Endothelial cell of umbilical vein (primary cell): ENCODE results near the gene USP35. TPM values are rescaled to one million over a fixed set of nuclear protein-coding genes. Genes with fewer than 3 reads are reported as not detected.

ENCODE experiments used
- BruUV-seq: library from RNA; stranded (reverse); fragments of 400-500 nt; replicated peaks from 2 replicates; lab custom pipeline; 2021; lab: Mats Ljungman, UMichigan
- CTCF ChIA-PET: fragments of 300-600, 350-600 bp; sonication (Branson Sonifier 250); formaldehyde crosslinking; loops from one replicate; lab custom pipeline; 2021; ENCODE audit warnings: antibody characterized with exemption, inconsistent platforms; lab: Charles Lee
- POLR2A ChIA-PET: fragments of 300-600, 350-600 bp; sonication (Branson Sonifier 250); formaldehyde crosslinking; loops from one replicate; lab custom pipeline; 2021; ENCODE audit warnings: antibody characterized with exemption, inconsistent platforms; lab: Charles Lee
- DNase-seq: peaks from one replicate; pipeline ENCODE4 v3.0.0-alpha.2; 2011; ENCODE audit warnings: low read depth, low spot score
- FAIRE-seq: peaks from 2 replicates; lab custom pipeline; 2011; peaks lifted over from hg19 to GRCh38; lab: Jason Lieb, UNC
- H2AFZ ChIP-seq: 2 replicates; pipeline ENCODE4 v1.6.0; 2012; ENCODE audit warnings: low read depth, low read length, control low read depth, inconsistent platforms
- H3K27ac ChIP-seq: 2 replicates; pipeline ENCODE4 v1.5.1; 2011; ENCODE audit warnings: low read depth, mild to moderate bottlenecking, control low read depth, low read length, moderate library complexity; ENCODE audit not compliant: insufficient read depth
- H3K27me3 ChIP-seq, 2 experiments: 2 replicates each; pipeline versions ENCODE4 v1.6.0 to v1.6.1; 2011; ENCODE audit warnings: low read length in 2 of 2, mixed read lengths in 1 of 2; ENCODE audit not compliant: control insufficient read depth in 2 of 2, insufficient read depth in 2 of 2
- H3K36me3 ChIP-seq, 2 experiments: 2 replicates in 1 of 2; 3 replicates in 1 of 2; pipeline ENCODE4 v1.5.1; 2011; ENCODE audit warnings: low read length in 2 of 2, mild to moderate bottlenecking in 1 of 2, moderate library complexity in 1 of 2; ENCODE audit not compliant: control insufficient read depth in 2 of 2, insufficient read depth in 2 of 2; ENCODE audit errors: extremely low read depth in 1 of 2
- H3K4me1 ChIP-seq: 3 replicates; pipeline ENCODE4 v1.5.1; 2011; ENCODE audit warnings: mild to moderate bottlenecking, low read length; ENCODE audit not compliant: control insufficient read depth, insufficient read depth; ENCODE audit errors: extremely low read depth
- H3K4me2 ChIP-seq: 2 replicates; pipeline ENCODE4 v1.6.1; 2011; ENCODE audit warnings: low read length, control low read depth, mixed read lengths; ENCODE audit not compliant: insufficient read depth
- H3K4me3 ChIP-seq, 3 experiments: fragments of 200-600 bp in 1 of 3; sonication (generic), shearing (Covaris generic) in 1 of 3; replicated peaks in 1 of 3; 2 replicates each; pipeline ENCODE4 v1.5.1; 2011 to 2016; ENCODE audit warnings: control low read depth in 3 of 3, low read length in 3 of 3, mild to moderate bottlenecking in 2 of 3, inconsistent platforms in 1 of 3, low read depth in 1 of 3, moderate library complexity in 1 of 3; ENCODE audit not compliant: insufficient read depth in 1 of 3
- H3K79me2 ChIP-seq: 2 replicates; pipeline ENCODE4 v1.6.0; 2012; ENCODE audit warnings: low read length, inconsistent platforms; ENCODE audit not compliant: control insufficient read depth, insufficient read depth
- H3K9ac ChIP-seq: replicated peaks from 2 replicates; pipeline ENCODE3; 2011; ENCODE audit warnings: low read length, control low read depth; ENCODE audit not compliant: insufficient read depth; ENCODE audit errors: extremely low read depth
- H3K9me1 ChIP-seq: replicated peaks from 3 replicates; pipeline ENCODE4 v1.6.0; 2011; ENCODE audit warnings: mild to moderate bottlenecking, low read length; ENCODE audit not compliant: control insufficient read depth, insufficient read depth; ENCODE audit errors: extremely low read depth
- H3K9me3 ChIP-seq: replicated peaks from 2 replicates; pipeline ENCODE4 v1.5.1; 2012; ENCODE audit warnings: low read length, inconsistent platforms; ENCODE audit not compliant: control insufficient read depth, insufficient read depth
- H4K20me1 ChIP-seq: replicated peaks from 2 replicates; pipeline ENCODE3; 2011; ENCODE audit warnings: mild to moderate bottlenecking, low read length; ENCODE audit not compliant: control insufficient read depth, insufficient read depth; ENCODE audit errors: extremely low read depth
- EZH2 ChIP-seq: IDR thresholded peaks from 2 replicates; pipeline ENCODE4 v1.6.1; 2012; ENCODE audit warnings: borderline replicate concordance, low read depth, mild to moderate bottlenecking, moderate library complexity, low read length, inconsistent platforms; ENCODE audit not compliant: severe bottlenecking
- FOS ChIP-seq: IDR thresholded peaks from 2 replicates; pipeline ENCODE4 v1.6.1; 2011; ENCODE audit warnings: mild to moderate bottlenecking, low read length, moderate library complexity, borderline replicate concordance; ENCODE audit not compliant: insufficient read depth
- GATA2 ChIP-seq: IDR thresholded peaks from 2 replicates; pipeline ENCODE4 v1.7.0; 2011; ENCODE audit warnings: low read depth, mild to moderate bottlenecking, moderate library complexity, mixed read lengths, low read length; ENCODE audit not compliant: insufficient read length, insufficient read depth
- JUN ChIP-seq: IDR thresholded peaks from 2 replicates; pipeline ENCODE4 v1.6.1; 2011; ENCODE audit warnings: borderline replicate concordance, low read depth; ENCODE audit not compliant: insufficient read length, insufficient read depth
- MAX ChIP-seq: IDR thresholded peaks from 2 replicates; pipeline ENCODE4 v1.6.1; 2011; ENCODE audit not compliant: insufficient read depth, insufficient read length
- MYC ChIP-seq: IDR thresholded peaks from one replicate; pipeline ENCODE4 v1.6.1; 2011; ENCODE audit warnings: mild to moderate bottlenecking, low read depth, low read length
- POLR2A ChIP-seq: IDR thresholded peaks from 2 replicates; pipeline ENCODE4 v1.6.1; 2012; ENCODE audit warnings: low read depth, mild to moderate bottlenecking, control low read depth, low read length
- POLR2AphosphoS5 ChIP-seq: IDR thresholded peaks from 2 replicates; pipeline ENCODE4 v1.6.1; 2012; ENCODE audit warnings: low read depth, mild to moderate bottlenecking, control low read depth, low read length, moderate library complexity; ENCODE audit not compliant: insufficient read depth
- dilution Hi-C: fragments of 300-500 bp; cut with MboI; formaldehyde crosslinking; loops from one replicate; pipeline ENCODE4 v1.15.0; 2019; ENCODE audit warnings: low sequenced_read_pairs; ENCODE audit not compliant: extremely low pct_ligation_motif_present
- intact Hi-C: fragments of 100-400 bp; cut with micrococcal nuclease; formaldehyde crosslinking; loops from one replicate; pipeline ENCODE4 v1.10.0; 2022
- polyA plus RNA-seq, 4 experiments: library from polyadenylated mRNA; depleted of rRNA in 3 of 4; stranded (reverse) in 3 of 4; unstranded in 1 of 4; fragments of >200 nt; gene quantifications; 2 replicates each; pipeline versions ENCODE4 v1.2.1 to v1.2.3, GENCODE V29; 2011 to 2012; ENCODE audit warnings: missing spikeins in 1 of 4
- total RNA-seq: library from RNA; stranded (reverse); gene quantifications from 2 replicates; pipeline ENCODE4 v1.2.3, GENCODE V29; 2021
- TF ChIP-seq, protein P1 (sequence below), 2 donors: IDR thresholded peaks; 1 replicate in 1 of 2; 2 replicates in 1 of 2; pipeline ENCODE4 v1.5.1; 2011; ENCODE audit warnings: low read length in 2 of 2, mild to moderate bottlenecking in 2 of 2, moderate library complexity in 2 of 2, control low read depth in 1 of 2, inconsistent platforms in 1 of 2, low read depth in 1 of 2; ENCODE audit not compliant: insufficient read depth in 1 of 2; ENCODE audit errors: extremely low read depth in 1 of 2

USP35 gene
- total and polyA plus RNA-seq, 2 donors (not counting 3 experiments of a cell fraction or from before 2014, with no cell fraction given) = 8.9 to 12.4 TPM

DNA sequence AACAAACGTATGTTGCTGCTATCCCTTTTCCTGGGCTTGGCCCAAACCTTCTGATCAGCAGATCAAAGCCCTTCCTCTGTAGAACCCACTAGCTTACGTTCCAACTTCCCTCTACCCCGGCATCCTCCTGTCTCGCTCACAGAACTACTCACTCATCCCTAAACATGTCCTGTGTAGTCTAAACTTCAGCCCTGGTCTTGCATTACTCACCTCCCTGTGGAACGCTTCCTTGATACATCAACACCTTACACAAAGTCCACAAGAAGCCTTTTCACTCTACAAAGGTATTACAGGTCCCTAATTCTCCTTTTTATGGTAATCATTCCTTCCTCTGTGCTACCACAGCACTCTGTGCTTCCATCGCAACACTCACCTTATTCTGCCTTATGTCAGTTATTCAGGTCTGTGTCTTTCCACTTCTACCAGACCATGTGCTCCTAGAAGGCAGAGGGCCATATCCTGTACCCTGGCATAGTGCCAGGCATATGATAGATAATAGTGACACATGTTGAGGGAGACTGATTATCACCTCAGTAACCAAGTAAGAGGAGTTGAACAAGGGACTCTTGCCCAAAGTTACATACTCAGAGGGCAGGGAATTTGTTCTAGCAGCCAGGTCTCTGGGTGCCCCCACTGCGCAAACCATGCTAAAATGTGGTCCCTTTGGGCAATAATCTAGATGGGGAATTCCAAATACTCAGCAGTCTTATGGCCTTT, 41.6 kb downstream of the USP35 start:
- H3K4me2 ChIP-seq = no peak overlapping the region
- no peak overlapping the region for H3K9ac ChIP-seq
- DNase-seq (no peak), FAIRE-seq (no peak)
- H3K27ac ChIP-seq = no peak overlapping the region
- BruUV-seq = no TSS peak
- no peaks in the 10 kb centered on the region for H3K27me3 ChIP-seq
- no peaks in the 10 kb centered on the region for H3K9me1 ChIP-seq
- POLR2A ChIA-PET = no interaction called here
- H4K20me1 ChIP-seq = no peaks in the 10 kb centered on the region
- intact Hi-C loops = no loop called here
- peaks cover 0 to 5% of the 10 kb centered on the region in 2 experiments for H3K36me3 ChIP-seq
- no peaks in the 10 kb centered on the region for H3K79me2 ChIP-seq
- H2AFZ ChIP-seq = no peak overlapping the region
- dilution Hi-C loops = no loop called here
- TF ChIP-seq GATA2 = no peak
- TF ChIP-seq, protein P1, sequence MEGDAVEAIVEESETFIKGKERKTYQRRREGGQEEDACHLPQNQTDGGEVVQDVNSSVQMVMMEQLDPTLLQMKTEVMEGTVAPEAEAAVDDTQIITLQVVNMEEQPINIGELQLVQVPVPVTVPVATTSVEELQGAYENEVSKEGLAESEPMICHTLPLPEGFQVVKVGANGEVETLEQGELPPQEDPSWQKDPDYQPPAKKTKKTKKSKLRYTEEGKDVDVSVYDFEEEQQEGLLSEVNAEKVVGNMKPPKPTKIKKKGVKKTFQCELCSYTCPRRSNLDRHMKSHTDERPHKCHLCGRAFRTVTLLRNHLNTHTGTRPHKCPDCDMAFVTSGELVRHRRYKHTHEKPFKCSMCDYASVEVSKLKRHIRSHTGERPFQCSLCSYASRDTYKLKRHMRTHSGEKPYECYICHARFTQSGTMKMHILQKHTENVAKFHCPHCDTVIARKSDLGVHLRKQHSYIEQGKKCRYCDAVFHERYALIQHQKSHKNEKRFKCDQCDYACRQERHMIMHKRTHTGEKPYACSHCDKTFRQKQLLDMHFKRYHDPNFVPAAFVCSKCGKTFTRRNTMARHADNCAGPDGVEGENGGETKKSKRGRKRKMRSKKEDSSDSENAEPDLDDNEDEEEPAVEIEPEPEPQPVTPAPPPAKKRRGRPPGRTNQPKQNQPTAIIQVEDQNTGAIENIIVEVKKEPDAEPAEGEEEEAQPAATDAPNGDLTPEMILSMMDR (IDR thresholded peaks at IDR 0.05; ENCODE audit: extremely low read depth in 1 of 2, insufficient read depth in 1 of 2, low read depth in 1 of 2, low read length in 2 of 2) = no peak
- no peak for TF ChIP-seq POLR2AphosphoS5
- TF ChIP-seq MAX = no peak
- TF ChIP-seq MYC = no peak
- TF ChIP-seq EZH2 = no peak
- TF ChIP-seq POLR2A = no peak
- no peak for TF ChIP-seq JUN
- TF ChIP-seq FOS = no peak
- no peak overlapping the region for H3K4me3 ChIP-seq
- CTCF ChIA-PET = interaction anchor here (5.7 kb wide), 1 partner anchor 336 kb away, joined by 254 read pairs; no protein-coding TSS in a partner anchor
- peaks cover 4% of the 10 kb centered on the region for H3K4me1 ChIP-seq
- no peaks in the 10 kb centered on the region for H3K9me3 ChIP-seq
